HepG2 (cell line): ENCODE results near the gene GFAP. TPM values are rescaled to one million over a fixed set of nuclear protein-coding genes. Genes with fewer than 3 reads are reported as not detected.
A peak's percentile ranks its signal among the peaks of the same experiment; 100 is the strongest.

ENCODE experiments used
- ATAC-seq: fragments of 200-7000 bp; cut with Tn5 transposase; 3 replicates; pipeline ENCODE4 v1.9.1; 2020; ENCODE audit warnings: mild to moderate bottlenecking, moderate library complexity
- BruUV-seq: library from RNA; stranded (reverse); fragments of 400-500 nt; replicated peaks from 2 replicates; lab custom pipeline; 2021; lab: Mats Ljungman, UMichigan
- CTCF ChIA-PET: fragments of 300-600 bp; formaldehyde crosslinking; extraction: SDS; loops from one replicate; lab custom pipeline; 2021; ENCODE audit warnings: low total read pairs, inconsistent platforms, low intra/inter-chr PET ratio; lab: Yijun Ruan, JAX
- POLR2A ChIA-PET: fragments of 350-600 bp; sonication (Branson Sonifier 250); formaldehyde crosslinking; loops from one replicate; lab custom pipeline; 2020; ENCODE audit warnings: antibody characterized with exemption, inconsistent platforms; lab: Yijun Ruan, JAX
- DNase-seq: peaks from one replicate; pipeline ENCODE4 v3.0.0-alpha.2; 2015; ENCODE audit warnings: low spot score
- FAIRE-seq: peaks from 3 replicates; lab custom pipeline; 2011; peaks lifted over from hg19 to GRCh38; lab: Jason Lieb, UNC
- H2AFZ ChIP-seq: one replicate; pipeline ENCODE4 v1.6.1; 2011; ENCODE audit warnings: low read length, inconsistent platforms
- H3K27ac ChIP-seq: fragments of 300-600 bp; 3 replicates; pipeline ENCODE4 v1.8.0; 2011; ENCODE audit warnings: mixed run types, mild to moderate bottlenecking, mixed read lengths, low read length, inconsistent platforms; ENCODE audit not compliant: insufficient read depth; ENCODE audit errors: extremely low read length
- H3K27me3 ChIP-seq, 2 experiments: fragments of 200-600 bp in 1 of 2; 2 replicates in 1 of 2; 3 replicates in 1 of 2; pipeline versions ENCODE4 v1.6.0 to v1.8.0; 2011; ENCODE audit warnings: low read length in 2 of 2, mild to moderate bottlenecking in 2 of 2, moderate library complexity in 2 of 2, inconsistent platforms in 1 of 2; ENCODE audit not compliant: insufficient read depth in 2 of 2, control insufficient read depth in 1 of 2
- H3K36me3 ChIP-seq, 2 experiments: fragments of 200-600 bp in 1 of 2; replicated peaks in 1 of 2; 2 replicates in 1 of 2; 3 replicates in 1 of 2; pipeline versions ENCODE4 v1.5.1 to v1.8.0; 2011; ENCODE audit warnings: low read length in 2 of 2, inconsistent platforms in 1 of 2; ENCODE audit not compliant: insufficient read depth in 2 of 2, control insufficient read depth in 1 of 2
- H3K4me1 ChIP-seq: 2 replicates; pipeline ENCODE4 v1.5.1; 2012; ENCODE audit warnings: low read length, inconsistent platforms; ENCODE audit not compliant: insufficient read depth
- H3K4me2 ChIP-seq: 2 replicates; pipeline ENCODE4 v1.6.0; 2011; ENCODE audit warnings: low read depth, low read length, inconsistent platforms
- H3K4me3 ChIP-seq, 3 experiments: fragments of 200-600 bp in 1 of 3; sonication (generic), shearing (Covaris generic) in 1 of 3; replicated peaks in 1 of 3; 2 replicates each; pipeline ENCODE4 v1.5.1; 2011 to 2016; ENCODE audit warnings: low read length in 3 of 3, inconsistent platforms in 2 of 3, low read depth in 2 of 3, mild to moderate bottlenecking in 2 of 3, control low read depth in 1 of 3, mixed read lengths in 1 of 3; ENCODE audit not compliant: insufficient read depth in 1 of 3
- H3K79me2 ChIP-seq: one replicate; pipeline ENCODE4 v1.6.1; 2011; ENCODE audit warnings: low read length, inconsistent platforms; ENCODE audit not compliant: insufficient read depth
- H3K9ac ChIP-seq: 2 replicates; pipeline ENCODE4 v1.6.0; 2011; ENCODE audit warnings: mild to moderate bottlenecking, low read depth, low read length, inconsistent platforms; ENCODE audit not compliant: insufficient read depth
- H3K9me3 ChIP-seq: 2 replicates; pipeline ENCODE4 v1.5.1; 2012; ENCODE audit warnings: mild to moderate bottlenecking, low read length
- H4K20me1 ChIP-seq: 2 replicates; pipeline ENCODE4 v1.6.0; 2011; ENCODE audit warnings: inconsistent platforms, mild to moderate bottlenecking, low read length, moderate library complexity; ENCODE audit not compliant: insufficient read depth
- SMAD1 ChIP-seq: sonication (generic); formaldehyde crosslinking; IDR thresholded peaks from 2 replicates; pipeline ENCODE4 v1.4.0; 2020; ENCODE audit warnings: missing genetic modification reagents, low read depth, mild to moderate bottlenecking, borderline replicate concordance
- ZNF335 ChIP-seq: sonication (generic); formaldehyde crosslinking; IDR thresholded peaks from 2 replicates; pipeline ENCODE4 v1.4.0; 2020; ENCODE audit warnings: missing genetic modification reagents
- ZNF407 ChIP-seq: sonication (generic); formaldehyde crosslinking; IDR thresholded peaks from one replicate; pipeline ENCODE4 v1.5.1; 2020; ENCODE audit warnings: mild to moderate bottlenecking, missing genetic modification reagents; ENCODE audit errors: not compliant biosample characterization
- WGBS: methylation state at CpG from one replicate; pipeline ENCODE4 v1.1.6; 2017; ENCODE audit warnings: low lambda C conversion rate; 5-methylcytosine and 5-hydroxymethylcytosine counted together
- in situ Hi-C: cut with HindIII; loops from 2 replicates; pipeline ENCODE4 v1.10.0; 2017; ENCODE audit warnings: low pct_unique_long_range_greater_than_20kb; ENCODE audit not compliant: extremely low pct_ligation_motif_present
- intact Hi-C: fragments of 100-400 bp; cut with micrococcal nuclease; formaldehyde crosslinking; loops from one replicate; pipeline ENCODE4 v1.10.0; 2022; ENCODE audit not compliant: unreplicated experiment
- polyA plus RNA-seq, 8 experiments: library from polyadenylated mRNA; depleted of rRNA in 3 of 8; stranded (reverse) in 7 of 8; unstranded in 1 of 8; fragments of >200 nt; fragmentation: Illumina TruSeq in 4 of 8; extraction: Trizol in 4 of 8; gene quantifications; 2 replicates each; pipeline versions ENCODE4 v1.2.1 to v1.2.3, GENCODE V29; 2011 to 2016; ENCODE audit warnings: low read depth in 4 of 8, missing spikeins in 1 of 8, mixed read lengths in 1 of 8; ENCODE audit not compliant: insufficient read depth in 1 of 8
- total RNA-seq, 5 experiments: library from RNA; depleted of rRNA; stranded (reverse); fragments of >200 nt; fragmentation: Illumina TruSeq; extraction: Trizol; gene quantifications; 2 replicates each; pipeline ENCODE4 v1.2.3, GENCODE V29; 2016; ENCODE audit warnings: low read depth in 1 of 5

GFAP gene
- total and polyA plus RNA-seq, 2 of the 13 experiments (the other 11 are each of a cell fraction or from before 2014, with no cell fraction given): 0.11 to 0.29 TPM

GRCh38 chr17:44901411-44901921 lies 13.8 kb downstream of the GFAP start:
- H3K9me3 ChIP-seq: no peaks in the 10 kb centered on the region
- H3K79me2 ChIP-seq: peaks cover 23% of the 10 kb centered on the region
- H4K20me1 ChIP-seq: no peaks in the 10 kb centered on the region; the same call in 1 of the 2 replicates
- H2AFZ ChIP-seq: no peak overlapping the region
- DNase-seq (no peak), ATAC-seq (no peak), FAIRE-seq (peak; percentile 42)
- ChIA-PET POLR2A (interaction anchor here (1.2 kb wide), 1 partner anchor 10 kb away, joined by 3 read pairs; no protein-coding TSS in a partner anchor), CTCF (no interaction called here)
- intact Hi-C loops (loop anchor here (10.0 kb wide), 1 partner anchor 193 kb away; no protein-coding TSS in a partner anchor), in situ Hi-C loops (no loop called here)
- no peak overlapping the region for H3K4me3 ChIP-seq
- H3K4me1 ChIP-seq: peaks cover 45% of the 10 kb centered on the region
- no peak overlapping the region; the same call in 1 of the 2 replicates for H3K4me2 ChIP-seq
- no peak overlapping the region for H3K9ac ChIP-seq
- H3K36me3 ChIP-seq: no peaks in the 10 kb centered on the region
- H3K27ac ChIP-seq: no peak overlapping the region
- peaks cover 3 to 6% of the 10 kb centered on the region in 2 experiments; a peak in 2 of 5 replicates for H3K27me3 ChIP-seq
- TF ChIP-seq ZNF407 (CRISPR knock-in tag): no peak
- peak; percentile 77; the same call in 1 of the 2 replicates for TF ChIP-seq ZNF335 (CRISPR knock-in tag)
- TF ChIP-seq SMAD1 (CRISPR knock-in tag): no peak
- TF ChIP-seq, all 625 proteins: peak for 1
- WGBS: 36% methylated on average over 4 of the region's 4 CpGs
- no TSS peak for BruUV-seq
